Measurements from ENCODE around the gene MED16.

Gene MED16

GRCh38 chr19:892894-893689 is at the start of gene MED16, which contains the start of gene RNU6-9:
TSS of gene MED16 (minus strand) at chr19:893187. CDS start at chr19:891131, 2,056 bp downstream.
TSS of gene RNU6-9 (plus strand) at chr19:893484.
- peak; percentile 91 for DNase-seq

- DNase-seq, result no peak
These were observed 49.2 kb upstream of the MED16 start for GRCh38 chr19:942133-942645.

- DNase-seq, result no peak
These were observed 48.5 kb upstream of the MED16 start for GRCh38 chr19:941292-942132.

GRCh38 chr19:940591-941291 is 47.8 kb upstream of the MED16 start:
- DNase-seq, result no peak

GRCh38 chr19:939922-940321 is 46.9 kb upstream of the MED16 start:
- DNase-seq, result no peak

- DNase-seq, result no peak
These were observed 46.5 kb upstream of the MED16 start for GRCh38 chr19:939439-939838.

GRCh38 chr19:938233-938923 is 45.4 kb upstream of the MED16 start:
- DNase-seq, result no peak

- DNase-seq, result no peak
These were observed 44.3 kb upstream of the MED16 start for GRCh38 chr19:937259-937694.

GRCh38 chr19:936175-936546 is 43.2 kb upstream of the MED16 start:
- DNase-seq, result no peak

- DNase-seq, result no peak
These were observed 42.0 kb upstream of the MED16 start for GRCh38 chr19:934865-935479.

GRCh38 chr19:934197-934840 is 41.3 kb upstream of the MED16 start:
- no peak for DNase-seq

- DNase-seq, result no peak
These were observed 40.5 kb upstream of the MED16 start for GRCh38 chr19:933553-933882.

- peak; percentile 84 for DNase-seq
These were observed 39.9 kb upstream of the MED16 start for GRCh38 chr19:932648-933552.

GRCh38 chr19:931860-932647 is 39.1 kb upstream of the MED16 start:
- no peak for DNase-seq

- DNase-seq, result no peak
These were observed 36.9 kb upstream of the MED16 start for GRCh38 chr19:929891-930258.

GRCh38 chr19:929203-929890 is 36.4 kb upstream of the MED16 start:
- DNase-seq, result no peak

GRCh38 chr19:928471-929202 is 35.6 kb upstream of the MED16 start:
- DNase-seq, result no peak

GRCh38 chr19:927780-928401 is 34.9 kb upstream of the MED16 start:
- no peak for DNase-seq
